ENCODE results near the gene FBXL17.

DNA sequence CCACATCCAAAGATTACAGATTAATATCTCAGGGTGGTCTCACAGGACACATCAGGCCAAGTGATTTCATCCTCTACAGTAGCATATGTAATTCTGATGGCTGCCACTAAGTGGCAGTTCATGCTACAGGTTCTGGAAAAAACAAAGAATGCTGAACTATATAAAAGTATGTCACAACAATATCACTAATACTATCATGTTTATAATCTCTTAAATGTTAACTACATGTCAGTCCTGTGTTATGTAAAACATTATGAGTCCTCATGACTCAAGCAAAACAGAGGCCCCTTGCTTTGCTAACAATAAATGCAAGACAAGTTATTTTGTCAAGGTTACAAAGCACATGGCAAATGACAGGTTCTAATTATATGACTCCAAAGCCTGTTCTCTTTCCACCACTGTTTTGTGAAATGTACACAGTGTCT, 233.2 kb downstream of the FBXL17 start:
- peak; percentile 63 for TF ChIP-seq CTCF (IDR thresholded peaks at IDR 0.05; ENCODE audit: borderline replicate concordance, extremely low read depth, low read length, poor library complexity, severe bottlenecking)
- no peak for TF ChIP-seq EZH2 (IDR thresholded peaks at IDR 0.05; ENCODE audit: borderline replicate concordance, low read depth, low read length, severe bottlenecking)

Measured in DND-41 (cell line).